OCI-LY3 (cell line): Measurements from ENCODE around the gene SLC29A2.

Source experiments
- H2AFZ ChIP-seq: fragments of 200-600, 300-600 bp; shearing (Covaris generic); 2 replicates; pipeline ENCODE4 v1.6.0; 2014; ENCODE audit warnings: antibody characterized with exemption, low read depth, low read length
- H3K27ac ChIP-seq: fragments of 200-600, 300-600 bp; sonication (generic); 2 replicates; pipeline ENCODE4 v1.5.1; 2014; ENCODE audit warnings: mild to moderate bottlenecking, low read length, moderate library complexity, mixed read lengths
- H3K27me3 ChIP-seq: fragments of 200-600, 300-600 bp; sonication (generic); 2 replicates; pipeline ENCODE4 v1.6.1; 2014; ENCODE audit warnings: low read depth, low read length, mixed read lengths
- H3K36me3 ChIP-seq: fragments of 200-600, 300-600 bp; sonication (generic); replicated peaks from 2 replicates; pipeline ENCODE3; 2014; ENCODE audit warnings: low read depth, low read length, mixed read lengths
- H3K4me1 ChIP-seq: fragments of 300-600, 200-600 bp; sonication (generic); 2 replicates; pipeline ENCODE4 v1.6.1; 2014; ENCODE audit warnings: low read length, mixed read lengths
- H3K4me2 ChIP-seq: fragments of 200-600, 300-600 bp; sonication (generic); 2 replicates; pipeline ENCODE4 v1.6.1; 2014; ENCODE audit warnings: low read length, mixed read lengths
- H3K4me3 ChIP-seq: fragments of 300-600, 200-600 bp; sonication (generic); 2 replicates; pipeline ENCODE4 v1.5.1; 2014; ENCODE audit warnings: antibody characterized with exemption, mild to moderate bottlenecking, low read length, moderate library complexity
- H3K79me2 ChIP-seq: fragments of 300-600, 200-600 bp; shearing (Covaris generic); 2 replicates; pipeline ENCODE4 v1.6.1; 2014; ENCODE audit warnings: mild to moderate bottlenecking, low read length, mixed read lengths
- H3K9ac ChIP-seq: fragments of 300-600, 200-600 bp; shearing (Covaris generic); 2 replicates; pipeline ENCODE4 v1.6.0; 2014; ENCODE audit warnings: mild to moderate bottlenecking, low read length, moderate library complexity
- H3K9me3 ChIP-seq: fragments of 200-600, 300-600 bp; shearing (Covaris generic); 2 replicates; pipeline ENCODE4 v1.6.1; 2014; ENCODE audit warnings: low read length, mixed read lengths; ENCODE audit not compliant: insufficient read depth
- H4K20me1 ChIP-seq: fragments of 200-600, 300-600 bp; sonication (generic); 2 replicates; pipeline ENCODE4 v1.6.1; 2016; ENCODE audit warnings: low read length, mixed read lengths; ENCODE audit not compliant: insufficient read depth
- CTCF ChIP-seq: fragments of 200-600, 300-600 bp; sonication (generic); IDR thresholded peaks from 2 replicates; pipeline ENCODE4 v1.5.1; 2014; ENCODE audit warnings: antibody characterized with exemption, low read length, low read depth
- EZH2phosphoT487 ChIP-seq: fragments of 200-600 bp; shearing (Covaris generic); IDR thresholded peaks from 2 replicates; pipeline ENCODE4 v1.6.1; 2018; ENCODE audit warnings: antibody characterized with exemption, mixed run types, low read depth

The SLC29A2 gene

GRCh38 chr11:66418986-66419308, 47.4 kb upstream of the SLC29A2 start:
- TF ChIP-seq CTCF = no peak
- TF ChIP-seq EZH2phosphoT487 = no peak
- Histone ChIP-seq H4K20me1 (peaks cover 47% of the 10 kb centered on the region), H3K36me3 (no peaks in the 10 kb centered on the region), H3K4me1 (0 out of 2 replicates have a peak, but pooled peaks cover 6% of the 10 kb centered on the region), H3K9ac (no peak overlapping the region), H3K79me2 (no peaks in the 10 kb centered on the region), H3K9me3 (no peaks in the 10 kb centered on the region), H3K4me3 (no peak overlapping the region), H3K27me3 (peaks cover 19% of the 10 kb centered on the region), H2AFZ (no peak overlapping the region), H3K27ac (no peak overlapping the region), H3K4me2 (no peak overlapping the region)

GRCh38 chr11:66418168-66418985, 46.8 kb upstream of the SLC29A2 start:
- Histone ChIP-seq H3K4me1 (0 out of 2 replicates have a peak, but pooled peaks cover 6% of the 10 kb centered on the region), H3K4me2 (no peak overlapping the region), H3K27me3 (peaks cover 19% of the 10 kb centered on the region), H3K79me2 (no peaks in the 10 kb centered on the region), H3K9ac (no peak overlapping the region), H3K4me3 (no peak overlapping the region), H3K9me3 (no peaks in the 10 kb centered on the region), H3K36me3 (no peaks in the 10 kb centered on the region), H3K27ac (no peak overlapping the region), H4K20me1 (peaks cover 47% of the 10 kb centered on the region), H2AFZ (no peak overlapping the region)
- TF ChIP-seq EZH2phosphoT487 (no peak), CTCF (peak; percentile 47)

- 0 out of 2 replicates have a peak, but pooled peaks cover 6% of the 10 kb centered on the region for H3K4me1 ChIP-seq
- H3K9me3 ChIP-seq = no peaks in the 10 kb centered on the region
- H3K27me3 ChIP-seq = peaks cover 19% of the 10 kb centered on the region
- TF ChIP-seq EZH2phosphoT487 = no peak
- TF ChIP-seq CTCF = no peak
- H3K36me3 ChIP-seq = no peaks in the 10 kb centered on the region
- H2AFZ ChIP-seq = no peak overlapping the region
- no peak overlapping the region for H3K4me3 ChIP-seq
- H3K4me2 ChIP-seq = no peak overlapping the region
- no peak overlapping the region for H3K27ac ChIP-seq
- no peaks in the 10 kb centered on the region for H3K79me2 ChIP-seq
- no peak overlapping the region for H3K9ac ChIP-seq
- H4K20me1 ChIP-seq = peaks cover 42% of the 10 kb centered on the region
These were observed 45.4 kb upstream of the SLC29A2 start for GRCh38 chr11:66417000-66417399.

DNA sequence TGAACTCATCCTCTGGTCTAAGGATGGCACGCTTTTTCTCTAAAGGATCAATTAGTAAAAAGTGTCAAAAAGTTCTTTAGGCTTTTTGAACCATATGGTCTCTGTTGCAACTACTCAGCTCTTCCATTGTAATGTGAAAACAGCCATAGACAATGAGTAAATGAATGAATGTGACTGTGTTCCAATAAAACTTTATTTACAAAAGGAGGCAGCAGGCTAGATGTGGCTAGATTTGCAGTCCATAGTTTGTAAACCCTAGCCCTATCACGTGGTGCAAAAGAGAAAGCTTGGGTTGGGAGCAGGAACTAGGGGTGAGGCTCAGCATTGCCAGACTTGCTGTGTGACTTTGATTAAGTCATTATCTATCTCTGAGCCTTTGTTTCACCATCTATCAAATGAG, 43.9 kb upstream of the SLC29A2 start:
- Histone ChIP-seq H3K4me1 (0 out of 2 replicates have a peak, but pooled peaks cover 6% of the 10 kb centered on the region), H3K27me3 (peaks cover 19% of the 10 kb centered on the region)
- no peak for TF ChIP-seq EZH2phosphoT487
- no peak for TF ChIP-seq CTCF

More for the DNA sequence above, 43.9 kb upstream of the SLC29A2 start:
- Histone ChIP-seq H3K9ac (no peak overlapping the region), H3K79me2 (no peaks in the 10 kb centered on the region), H3K36me3 (no peaks in the 10 kb centered on the region), H2AFZ (no peak overlapping the region), H3K4me3 (no peak overlapping the region), H3K27ac (no peak overlapping the region), H3K9me3 (no peaks in the 10 kb centered on the region), H3K4me2 (no peak overlapping the region), H4K20me1 (peaks cover 31% of the 10 kb centered on the region)
